GM18951 (cell line): ENCODE data around the gene CARD11.

ENCODE experiments used
- POLR2A ChIP-seq: IDR thresholded peaks from 4 replicates; pipeline ENCODE4 v1.6.1; 2011; ENCODE audit warnings: mild to moderate bottlenecking; ENCODE audit not compliant: insufficient read length, insufficient read depth; ENCODE audit errors: extremely low read depth
- in situ Hi-C: fragments of 300-500 bp; cut with MboI; formaldehyde crosslinking; loops from one replicate; pipeline ENCODE4 v1.12.0; 2022; ENCODE audit warnings: low sequenced_read_pairs, mixed read lengths, inconsistent platforms; ENCODE audit not compliant: unreplicated experiment

Gene CARD11

GRCh38 chr7:3073763-3074458, 30.2 kb upstream of the CARD11 start:
- in situ Hi-C loops, result no loop called here

DNA sequence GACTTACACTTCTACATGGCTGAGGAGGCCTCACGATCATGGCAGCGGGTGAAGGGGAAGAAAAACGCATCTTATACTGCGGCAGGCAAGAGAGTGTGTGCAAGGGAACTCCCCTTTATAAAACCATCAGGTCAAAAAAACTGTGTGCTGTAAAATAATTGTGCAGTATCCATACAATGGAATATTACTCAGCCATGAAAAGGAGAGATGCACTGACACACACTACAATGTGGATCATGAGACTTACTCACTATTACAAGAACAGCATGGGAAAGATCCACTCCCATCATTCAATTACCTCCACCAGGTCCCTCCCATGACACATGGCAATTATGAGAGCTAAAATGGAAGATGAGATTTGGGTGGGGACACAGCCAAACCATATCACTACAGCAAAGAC, 27.2 kb upstream of the CARD11 start:
- in situ Hi-C loops, result no loop called here
- TF ChIP-seq POLR2A, result no peak

More at GRCh38 chr7:3073763-3074458, 30.2 kb upstream of the CARD11 start:
- TF ChIP-seq POLR2A, result no peak

- TF ChIP-seq POLR2A, result no peak
- in situ Hi-C loops, result no loop called here
Measured at GRCh38 chr7:3069771-3070449, 26.2 kb upstream of the CARD11 start.

DNA sequence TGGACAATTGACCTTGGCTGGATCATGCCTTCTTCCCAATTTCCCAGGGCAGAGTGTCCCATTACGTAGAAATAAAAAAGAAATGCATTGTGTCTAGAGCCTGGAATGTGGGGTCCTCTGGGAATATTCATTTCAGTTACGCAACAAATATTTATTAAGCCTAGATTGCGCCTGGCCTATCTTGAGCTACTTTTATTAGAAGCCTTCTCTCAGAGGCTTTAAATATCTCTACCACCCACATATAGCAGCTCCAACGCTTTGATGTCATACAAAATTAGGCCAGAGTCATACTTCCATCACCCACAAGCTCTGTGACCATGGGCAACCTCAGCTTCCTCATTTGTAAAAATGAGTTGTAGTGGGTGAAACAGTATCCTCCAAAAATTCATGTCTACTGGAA, 24.9 kb upstream of the CARD11 start:
- TF ChIP-seq POLR2A, result no peak
- in situ Hi-C loops, result no loop called here

DNA sequence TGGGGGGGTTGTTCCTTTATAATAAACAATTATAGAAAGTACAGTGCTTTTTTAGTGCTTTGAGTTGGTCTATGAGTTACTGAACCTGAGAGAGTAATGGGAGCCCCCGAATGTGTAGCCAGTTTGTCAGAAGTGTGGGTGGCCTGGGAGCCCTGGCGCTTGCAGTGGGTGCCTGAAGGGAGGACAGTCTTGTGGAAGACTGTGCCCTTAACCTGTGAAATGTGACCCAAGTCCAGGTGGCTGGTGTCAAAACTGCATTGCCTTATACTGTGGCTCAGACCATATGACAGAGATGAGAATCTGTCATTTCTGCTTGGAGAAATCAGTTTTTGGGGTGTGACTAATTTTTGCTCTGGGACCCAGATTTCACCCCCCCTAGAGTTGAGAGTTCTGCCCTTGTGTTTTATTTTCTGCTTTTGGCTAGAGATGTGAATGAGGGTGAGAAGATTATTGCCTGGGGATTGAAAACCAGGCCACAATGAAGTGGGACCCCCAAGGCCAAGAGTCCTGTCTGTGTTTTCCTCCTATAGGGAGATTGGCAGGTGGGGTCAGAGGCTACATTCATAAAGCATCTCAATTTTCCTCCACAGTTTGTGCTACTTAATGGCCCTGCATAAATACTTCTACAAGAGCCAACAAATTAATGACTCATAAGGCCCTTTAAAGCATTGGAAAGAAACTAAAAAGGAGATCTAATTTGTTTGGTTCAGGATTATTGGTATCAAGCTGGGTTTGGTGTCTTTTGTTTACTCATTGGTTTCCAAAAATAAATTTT, 24.1 kb upstream of the CARD11 start:
- in situ Hi-C loops, result no loop called here
- no peak for TF ChIP-seq POLR2A

GRCh38 chr7:3067193-3067592, 23.5 kb upstream of the CARD11 start:
- TF ChIP-seq POLR2A, result no peak
- in situ Hi-C loops, result no loop called here

GRCh38 chr7:3066506-3066905, 22.8 kb upstream of the CARD11 start:
- in situ Hi-C loops, result no loop called here

DNA sequence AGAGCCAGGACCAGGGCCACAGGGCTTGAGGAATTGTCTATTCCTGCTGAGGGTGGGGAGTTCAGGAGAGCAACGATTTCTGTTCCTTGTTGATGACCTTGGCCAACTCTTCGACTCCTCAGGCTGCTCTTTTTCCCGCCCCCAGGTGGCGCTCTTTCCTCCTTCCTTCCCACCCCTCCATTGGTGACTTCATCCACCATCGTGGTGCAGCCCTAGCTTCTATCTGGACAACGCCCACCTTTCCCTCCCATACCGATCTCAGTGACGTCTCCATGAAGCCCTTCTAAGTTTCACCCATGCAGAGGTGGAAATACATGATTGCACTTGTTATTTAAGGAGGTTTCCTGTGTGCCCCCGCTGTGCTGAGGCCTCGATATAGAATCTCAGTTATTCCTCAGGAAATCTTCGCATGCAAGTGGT, 22.1 kb upstream of the CARD11 start:
- TF ChIP-seq POLR2A, result no peak
- in situ Hi-C loops, result no loop called here

More at GRCh38 chr7:3066506-3066905, 22.8 kb upstream of the CARD11 start:
- no peak for TF ChIP-seq POLR2A

DNA sequence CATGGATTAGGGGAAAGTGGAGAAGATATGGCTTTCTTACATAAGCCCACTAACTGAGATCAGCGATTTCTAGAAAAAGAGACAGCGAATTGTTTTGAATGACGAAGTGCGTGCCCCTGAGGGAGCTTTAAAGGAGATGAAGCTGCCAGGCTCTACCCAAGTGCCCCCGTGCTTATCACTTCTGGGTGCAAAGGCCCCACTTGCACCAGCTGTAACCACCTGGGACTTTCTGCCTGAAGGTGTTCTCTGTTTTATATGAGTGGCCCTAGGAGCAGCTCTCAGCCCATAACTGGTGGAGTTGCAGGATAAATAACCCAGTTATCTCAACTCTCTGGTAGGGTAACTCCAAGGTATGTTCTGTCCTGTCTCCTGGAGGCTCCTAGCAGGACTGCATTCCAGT, 20.4 kb upstream of the CARD11 start:
- in situ Hi-C loops, result no loop called here
- no peak for TF ChIP-seq POLR2A

- peak; percentile 24 for TF ChIP-seq POLR2A
- in situ Hi-C loops, result no loop called here
Measured at GRCh38 chr7:3063016-3063753, 19.5 kb upstream of the CARD11 start.

GRCh38 chr7:3057066-3057420, 13.4 kb upstream of the CARD11 start:
- TF ChIP-seq POLR2A, result no peak
- in situ Hi-C loops, result no loop called here

- in situ Hi-C loops, result no loop called here
- TF ChIP-seq POLR2A, result no peak
Measured at GRCh38 chr7:3056234-3057065, 12.8 kb upstream of the CARD11 start.
